Measurements from ENCODE around the gene PKD2L1.

Gene PKD2L1

GRCh38 chr10:100356067-100357017, 26.3 kb upstream of the PKD2L1 start:
- no peak for DNase-seq (ENCODE audit: low read depth in 1 of 2, low spot score in 1 of 2)

GRCh38 chr10:100355086-100355485, 25.1 kb upstream of the PKD2L1 start:
- DNase-seq (ENCODE audit: low read depth in 1 of 2, low spot score in 1 of 2) = no peak

- DNase-seq (ENCODE audit: low read depth in 1 of 2, low spot score in 1 of 2) = no peak
Measured at GRCh38 chr10:100353770-100354485, 23.9 kb upstream of the PKD2L1 start.

DNA sequence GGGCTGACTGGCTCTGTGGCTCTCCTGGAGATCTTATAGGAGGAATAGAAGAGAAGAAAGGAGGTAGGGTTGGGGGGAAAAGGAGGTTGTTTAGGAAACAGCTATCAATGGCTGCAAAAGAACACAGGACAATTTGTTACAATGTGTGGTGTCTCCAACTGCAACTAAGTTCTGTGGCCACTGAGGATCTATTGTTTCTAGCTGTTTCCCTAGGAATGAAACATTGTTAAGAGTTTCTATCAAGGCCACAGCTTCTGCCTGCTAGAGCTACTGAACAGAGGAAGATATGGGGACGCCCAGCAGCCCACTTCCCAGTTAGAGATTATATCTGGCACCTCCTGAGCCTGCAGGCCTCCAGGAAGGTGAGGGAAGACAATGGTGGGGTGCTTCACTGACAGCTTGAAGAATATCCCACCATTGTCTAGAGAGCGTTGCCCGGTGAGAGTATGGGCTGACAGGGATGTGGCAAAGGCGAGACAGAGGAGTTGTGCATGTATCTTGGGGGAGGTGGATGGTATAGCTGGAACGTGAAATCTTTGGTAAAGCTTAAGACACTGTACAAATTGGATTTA, 21.0 kb upstream of the PKD2L1 start:
- DNase-seq (ENCODE audit: low read depth in 1 of 2, low spot score in 1 of 2) = no peak

- DNase-seq (ENCODE audit: low read depth in 1 of 2, low spot score in 1 of 2) = no peak
Measured at GRCh38 chr10:100349672-100350071, 19.6 kb upstream of the PKD2L1 start.

GRCh38 chr10:100349087-100349486, 19.1 kb upstream of the PKD2L1 start:
- no peak for DNase-seq (ENCODE audit: low read depth in 1 of 2, low spot score in 1 of 2)

DNA sequence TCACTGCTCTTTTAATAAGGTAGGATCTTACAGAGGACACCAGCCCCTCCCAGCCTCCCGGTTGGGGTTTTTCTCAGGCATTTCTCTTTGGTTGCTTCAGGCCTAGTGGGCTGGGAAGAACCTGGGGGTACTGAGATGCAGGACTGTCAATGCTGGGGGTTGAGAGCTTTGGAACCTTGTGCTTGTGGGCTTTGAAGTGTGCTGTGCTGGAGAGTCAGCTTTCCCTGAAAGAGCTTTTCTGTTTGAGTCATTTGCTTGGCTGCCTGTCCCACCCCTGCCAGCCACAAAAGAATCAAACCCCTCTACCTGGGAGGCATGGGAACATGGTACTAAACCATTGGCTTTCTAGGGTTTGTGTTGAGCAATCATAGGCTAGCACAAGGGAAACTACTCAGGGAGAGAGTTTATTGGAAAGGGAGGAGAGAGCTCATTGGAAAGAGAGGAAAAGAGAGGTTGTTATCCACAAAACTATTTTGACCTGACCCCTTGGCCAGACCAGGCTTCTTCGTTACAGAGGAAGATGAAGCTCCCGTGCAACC, 18.4 kb upstream of the PKD2L1 start:
- DNase-seq (ENCODE audit: low read depth in 1 of 2, low spot score in 1 of 2) = no peak

- DNase-seq (ENCODE audit: low read depth in 1 of 2, low spot score in 1 of 2) = no peak
Measured at GRCh38 chr10:100347568-100348195, 17.7 kb upstream of the PKD2L1 start.

DNA sequence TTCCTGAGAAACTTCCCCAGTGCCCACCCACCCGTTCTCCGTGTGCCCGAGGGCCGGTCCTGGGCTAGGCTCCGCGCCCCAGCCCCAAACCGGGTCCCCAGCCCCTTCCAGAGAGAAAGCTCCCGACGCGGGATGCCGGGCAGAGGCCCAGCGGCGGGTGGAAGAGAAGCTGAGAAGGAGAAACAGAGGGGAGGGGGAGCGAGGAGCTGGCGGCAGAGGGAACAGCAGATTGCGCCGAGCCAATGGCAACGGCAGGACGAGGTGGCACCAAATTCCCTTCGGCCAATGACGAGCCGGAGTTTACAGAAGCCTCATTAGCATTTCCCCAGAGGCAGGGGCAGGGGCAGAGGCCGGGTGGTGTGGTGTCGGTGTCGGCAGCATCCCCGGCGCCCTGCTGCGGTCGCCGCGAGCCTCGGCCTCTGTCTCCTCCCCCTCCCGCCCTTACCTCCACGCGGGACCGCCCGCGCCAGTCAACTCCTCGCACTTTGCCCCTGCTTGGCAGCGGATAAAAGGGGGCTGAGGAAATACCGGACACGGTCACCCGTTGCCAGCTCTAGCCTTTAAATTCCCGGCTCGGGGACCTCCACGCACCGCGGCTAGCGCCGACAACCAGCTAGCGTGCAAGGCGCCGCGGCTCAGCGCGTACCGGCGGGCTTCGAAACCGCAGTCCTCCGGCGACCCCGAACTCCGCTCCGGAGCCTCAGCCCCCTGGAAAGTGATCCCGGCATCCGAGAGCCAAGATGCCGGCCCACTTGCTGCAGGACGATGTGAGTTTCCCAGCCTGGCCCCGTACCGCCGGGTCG, 16.9 kb upstream of the PKD2L1 start, which contains the start of gene SCD:
SCD (plus strand) TSS at position 469 of the 803 bp plus-strand sequence; CDS start at position 741, 272 bp downstream.
- DNase-seq (ENCODE audit: low read depth in 1 of 2, low spot score in 1 of 2) = peak; percentile 36 to 61

DNA sequence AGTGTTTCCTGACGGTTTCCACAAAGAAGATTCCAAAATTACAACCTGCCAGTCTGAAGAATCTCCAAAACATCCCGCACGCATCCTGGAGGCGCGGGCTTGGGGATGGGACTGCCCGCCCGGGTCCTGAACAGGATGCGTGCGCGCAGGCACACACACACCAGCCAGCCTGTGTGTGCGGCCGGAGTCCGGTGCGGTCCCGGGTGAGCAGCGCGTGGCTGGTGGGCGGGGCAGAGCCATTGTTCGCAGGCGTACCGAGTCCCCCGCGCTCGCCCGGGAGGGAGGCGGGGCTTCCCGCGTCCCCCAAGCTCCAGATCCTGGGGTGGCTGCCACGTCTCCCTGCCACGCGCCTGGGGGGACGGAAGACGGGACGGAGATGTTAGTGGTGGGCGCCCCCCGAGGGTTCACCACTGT, 16.3 kb upstream of the PKD2L1 start:
- DNase-seq (ENCODE audit: low read depth in 1 of 2, low spot score in 1 of 2) = peak in 1 of 2 donors; percentile 30

- DNase-seq (ENCODE audit: low read depth in 1 of 2, low spot score in 1 of 2) = no peak
Measured at GRCh38 chr10:100345570-100346330, 15.7 kb upstream of the PKD2L1 start.

GRCh38 chr10:100344241-100344788, 14.3 kb upstream of the PKD2L1 start:
- no peak for DNase-seq (ENCODE audit: low read depth in 1 of 2, low spot score in 1 of 2)

- no peak for DNase-seq (ENCODE audit: low read depth in 1 of 2, low spot score in 1 of 2)
Measured at GRCh38 chr10:100342627-100342972, 12.6 kb upstream of the PKD2L1 start.

DNA sequence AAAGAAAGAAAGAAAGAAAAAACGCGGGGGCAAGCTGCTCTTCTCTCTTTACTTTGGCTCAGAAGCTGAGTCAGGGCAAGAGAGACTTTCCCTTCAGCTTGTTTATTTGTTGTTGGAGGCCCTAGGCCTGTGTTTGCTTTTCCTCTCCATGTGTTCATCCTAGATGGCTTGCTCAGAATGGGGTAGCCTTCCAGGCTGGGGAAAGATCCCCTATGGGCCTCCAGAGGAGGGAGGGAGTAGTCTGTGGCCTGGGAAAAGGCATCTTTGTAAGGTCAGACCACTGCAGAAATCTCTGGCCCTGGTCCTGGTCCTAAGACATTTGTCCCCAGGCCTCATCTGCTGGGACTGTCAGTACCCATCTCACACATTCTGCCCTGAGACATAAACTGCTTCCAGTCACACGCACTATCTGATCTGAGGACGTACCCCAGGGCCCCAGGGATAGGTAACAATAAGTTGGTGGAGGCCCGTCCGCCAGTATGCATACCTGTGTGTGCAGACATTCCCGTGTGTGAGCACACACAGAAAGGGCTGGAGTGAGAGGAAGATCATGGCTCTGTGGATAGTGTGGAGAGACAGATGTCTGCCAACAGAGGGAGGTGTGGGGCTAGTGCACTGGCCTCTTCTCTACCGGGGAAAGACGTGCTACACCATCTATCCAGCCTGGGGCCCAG, 12.1 kb upstream of the PKD2L1 start:
- no peak for DNase-seq (ENCODE audit: low read depth in 1 of 2, low spot score in 1 of 2)

- DNase-seq (ENCODE audit: low read depth in 1 of 2, low spot score in 1 of 2) = no peak
Measured at GRCh38 chr10:100340948-100341847, 11.2 kb upstream of the PKD2L1 start.

DNA sequence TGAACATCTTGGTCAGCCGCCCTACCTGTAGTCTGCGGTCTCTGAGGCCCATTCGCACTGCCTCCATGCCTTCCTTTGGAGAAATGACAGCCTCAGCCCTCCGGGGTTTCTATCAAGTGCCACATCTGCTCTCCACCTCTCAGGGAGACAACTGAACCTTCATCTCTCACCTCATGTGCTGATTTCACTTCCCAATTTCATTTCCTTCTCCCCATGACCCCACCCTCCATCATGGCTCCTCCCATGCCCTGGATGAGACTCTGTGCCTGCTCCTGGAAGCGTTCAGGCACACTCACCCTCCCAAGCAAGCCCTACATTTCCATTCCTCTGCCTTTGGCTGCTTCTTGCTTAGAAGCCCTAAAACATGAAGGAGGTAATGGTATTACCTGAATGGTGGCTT, 9.2 kb upstream of the PKD2L1 start:
- no peak for DNase-seq (ENCODE audit: low read depth in 1 of 2, low spot score in 1 of 2)

- peak; percentile 61 for DNase-seq (ENCODE audit: low read depth in 1 of 2, low spot score in 1 of 2)
Measured at GRCh38 chr10:100338434-100339036, 8.5 kb upstream of the PKD2L1 start.
